ENCODE results near the gene TADA3. TPM values are rescaled to one million over a fixed set of nuclear protein-coding genes. Genes with fewer than 3 reads are reported as not detected.

The TADA3 gene, protein sequence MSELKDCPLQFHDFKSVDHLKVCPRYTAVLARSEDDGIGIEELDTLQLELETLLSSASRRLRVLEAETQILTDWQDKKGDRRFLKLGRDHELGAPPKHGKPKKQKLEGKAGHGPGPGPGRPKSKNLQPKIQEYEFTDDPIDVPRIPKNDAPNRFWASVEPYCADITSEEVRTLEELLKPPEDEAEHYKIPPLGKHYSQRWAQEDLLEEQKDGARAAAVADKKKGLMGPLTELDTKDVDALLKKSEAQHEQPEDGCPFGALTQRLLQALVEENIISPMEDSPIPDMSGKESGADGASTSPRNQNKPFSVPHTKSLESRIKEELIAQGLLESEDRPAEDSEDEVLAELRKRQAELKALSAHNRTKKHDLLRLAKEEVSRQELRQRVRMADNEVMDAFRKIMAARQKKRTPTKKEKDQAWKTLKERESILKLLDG
- total RNA-seq: 10 to 100 TPM; 62.4 to 67.6 TPM

GRCh38 chr3:9792405-9793160 is at the start of gene TADA3, which contains the start of gene ARPC4:
TADA3 (minus strand) TSS chr3:9792473; CDS start chr3:9791466, 1,007 bp downstream.
ARPC4 (plus strand) TSS chr3:9793082; CDS start chr3:9793122, 40 bp downstream.
- Mint-ChIP-seq H3K27ac (peak within 1 kb of the TSS; percentile 100), H3K27me3 (ENCODE audit: low read depth) (no peaks in the 10 kb centered on the region), H3K9me3 (no peaks in the 10 kb centered on the region), H3K4me3 (peak within 1 kb of the TSS; percentile 94), H3K4me1 (ENCODE audit: low read depth) (peaks cover 67% of the 10 kb centered on the region), H3K36me3 (ENCODE audit: low read depth) (peaks cover 34% of the 10 kb centered on the region)
- DNase-seq: peak; percentile 94
- intact Hi-C loops (cut with micrococcal nuclease): loop anchor here (1.0 to 5.0 kb wide), 15 partner anchors 14 to 529 kb away; partner anchors contain the start of genes BRPF1, FANCD2, JAGN1 and MTMR14
- CTCF ChIA-PET: interaction anchor here (0.5 to 1.4 kb wide), 4 partner anchors 12 to 402 kb away, joined by 3 to 6 read pairs (median 4); no protein-coding TSS in a partner anchor

DNA sequence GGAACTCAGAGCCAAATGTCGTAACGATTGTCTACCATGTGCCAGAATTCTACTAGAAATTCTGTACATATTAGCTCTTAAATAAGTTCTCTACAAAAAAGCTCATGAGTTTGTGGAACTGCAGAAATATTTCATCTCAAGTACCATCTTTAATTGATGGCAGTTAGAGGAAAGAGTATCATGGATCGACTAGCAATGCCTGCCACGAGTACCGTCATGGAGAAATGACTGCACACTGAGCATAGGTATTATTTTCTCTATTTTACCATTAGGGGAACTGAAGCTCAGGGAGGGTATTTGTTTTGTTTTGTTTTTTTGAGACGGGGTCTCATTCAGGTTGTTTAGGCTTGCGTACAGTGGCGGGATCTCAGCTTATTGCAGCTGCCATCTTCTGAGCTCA is 48.7 kb upstream of the TADA3 start:
- CTCF ChIA-PET: interaction anchor here (0.6 to 1.5 kb wide), 3 partner anchors 61 to 115 kb away, joined by 3 to 4 read pairs (median 4); no protein-coding TSS in a partner anchor
- no peaks in the 10 kb centered on the region for H3K9me3 Mint-ChIP-seq
- H3K4me1 Mint-ChIP-seq (ENCODE audit: low read depth): peaks cover 27% of the 10 kb centered on the region
- intact Hi-C loops (cut with micrococcal nuclease): loop anchor here (5.0 kb wide), 2 partner anchors 186 to 481 kb away; partner anchors contain the start of genes FANCD2 and SEC13
- H3K36me3 Mint-ChIP-seq (ENCODE audit: low read depth): peaks cover 37% of the 10 kb centered on the region
- no peaks in the 10 kb centered on the region for H3K27me3 Mint-ChIP-seq (ENCODE audit: low read depth)
- no peak overlapping the region for H3K27ac Mint-ChIP-seq
- DNase-seq: no peak
- H3K4me3 Mint-ChIP-seq: no peak overlapping the region

DNA sequence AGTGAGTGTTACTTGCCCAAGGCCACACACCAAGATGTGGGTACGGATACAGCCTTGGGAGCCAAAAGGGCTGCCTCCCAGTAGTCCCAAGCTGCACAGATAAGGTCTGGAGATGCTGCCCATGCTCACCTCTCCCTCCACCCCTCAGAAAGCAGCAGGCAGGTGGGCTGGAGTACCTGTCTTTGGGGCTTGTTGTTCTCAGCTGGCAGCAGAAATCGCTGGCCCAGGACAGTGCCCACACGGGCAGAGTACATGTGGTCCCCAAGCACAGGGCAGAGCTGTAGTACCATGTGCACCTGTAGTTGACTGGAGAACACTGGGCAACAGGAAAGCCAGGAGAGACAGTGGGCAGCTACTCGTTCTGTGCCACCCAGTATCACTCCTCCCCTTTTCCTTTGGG is 46.6 kb upstream of the TADA3 start:
- Mint-ChIP-seq H3K27ac (peak overlapping the region; percentile 39), H3K36me3 (ENCODE audit: low read depth) (peaks cover 44% of the 10 kb centered on the region), H3K9me3 (no peaks in the 10 kb centered on the region), H3K27me3 (ENCODE audit: low read depth) (no peaks in the 10 kb centered on the region), H3K4me3 (no peak overlapping the region), H3K4me1 (ENCODE audit: low read depth) (peaks cover 18% of the 10 kb centered on the region)
- CTCF ChIA-PET: interaction anchor here (0.6 to 0.7 kb wide), 3 partner anchors 11 to 420 kb away, joined by 3 to 5 read pairs (median 4); no protein-coding TSS in a partner anchor
- intact Hi-C loops (cut with micrococcal nuclease): no loop called here
- DNase-seq: no peak

GRCh38 chr3:9837701-9838582 is 45.7 kb upstream of the TADA3 start:
- no peak for DNase-seq
- H3K27me3 Mint-ChIP-seq (ENCODE audit: low read depth): no peaks in the 10 kb centered on the region
- no peak overlapping the region for H3K4me3 Mint-ChIP-seq
- peaks cover 13% of the 10 kb centered on the region for H3K4me1 Mint-ChIP-seq (ENCODE audit: low read depth)
- intact Hi-C loops (cut with micrococcal nuclease): no loop called here
- peaks cover 42% of the 10 kb centered on the region for H3K36me3 Mint-ChIP-seq (ENCODE audit: low read depth)
- H3K27ac Mint-ChIP-seq: peak overlapping the region; percentile 39
- CTCF ChIA-PET: interaction anchor here (0.6 to 0.7 kb wide), 2 partner anchors 57 to 91 kb away, joined by 3 to 5 read pairs; no protein-coding TSS in a partner anchor
- H3K9me3 Mint-ChIP-seq: no peaks in the 10 kb centered on the region

- no peak overlapping the region for H3K4me3 Mint-ChIP-seq
- H3K9me3 Mint-ChIP-seq: no peaks in the 10 kb centered on the region
- no peaks in the 10 kb centered on the region for H3K27me3 Mint-ChIP-seq (ENCODE audit: low read depth)
- H3K4me1 Mint-ChIP-seq (ENCODE audit: low read depth): peaks cover 7% of the 10 kb centered on the region
- peaks cover 31% of the 10 kb centered on the region for H3K36me3 Mint-ChIP-seq (ENCODE audit: low read depth)
- CTCF ChIA-PET: interaction anchor here (1.1 kb wide), 1 partner anchor 9 kb away, joined by 3 read pairs; the partner anchor contains the start of gene RPUSD3
- H3K27ac Mint-ChIP-seq: no peak overlapping the region
- no peak for DNase-seq
- intact Hi-C loops (cut with micrococcal nuclease): no loop called here
Measured at GRCh38 chr3:9834520-9835380, 42.5 kb upstream of the TADA3 start.

- H3K4me1 Mint-ChIP-seq (ENCODE audit: low read depth): peaks cover 7% of the 10 kb centered on the region
- no peaks in the 10 kb centered on the region for H3K27me3 Mint-ChIP-seq (ENCODE audit: low read depth)
- H3K36me3 Mint-ChIP-seq (ENCODE audit: low read depth): peaks cover 30% of the 10 kb centered on the region
- no peaks in the 10 kb centered on the region for H3K9me3 Mint-ChIP-seq
- no peak overlapping the region for H3K27ac Mint-ChIP-seq
- intact Hi-C loops (cut with micrococcal nuclease): no loop called here
- no peak for DNase-seq
- H3K4me3 Mint-ChIP-seq: no peak overlapping the region
- CTCF ChIA-PET: no interaction called here
Measured at GRCh38 chr3:9833078-9833477, 40.8 kb upstream of the TADA3 start.

GRCh38 chr3:9831253-9831652 is 39.0 kb upstream of the TADA3 start:
- no peaks in the 10 kb centered on the region for H3K9me3 Mint-ChIP-seq
- peaks cover 9% of the 10 kb centered on the region for H3K4me1 Mint-ChIP-seq (ENCODE audit: low read depth)
- no peak for DNase-seq
- CTCF ChIA-PET: interaction anchor here (0.6 to 1.2 kb wide), 4 partner anchors 12 to 312 kb away, joined by 3 read pairs; partner anchors contain the start of gene RPUSD3
- intact Hi-C loops (cut with micrococcal nuclease): no loop called here
- no peaks in the 10 kb centered on the region for H3K27me3 Mint-ChIP-seq (ENCODE audit: low read depth)
- H3K4me3 Mint-ChIP-seq: no peak overlapping the region
- H3K27ac Mint-ChIP-seq: no peak overlapping the region
- peaks cover 23% of the 10 kb centered on the region for H3K36me3 Mint-ChIP-seq (ENCODE audit: low read depth)

GRCh38 chr3:9828801-9829755 is 36.8 kb upstream of the TADA3 start:
- intact Hi-C loops (cut with micrococcal nuclease): no loop called here

GRCh38 chr3:9826815-9827573 is 34.7 kb upstream of the TADA3 start:
- Mint-ChIP-seq H3K9me3 (no peaks in the 10 kb centered on the region), H3K36me3 (ENCODE audit: low read depth) (peaks cover 14% of the 10 kb centered on the region), H3K4me1 (ENCODE audit: low read depth) (peaks cover 9% of the 10 kb centered on the region), H3K4me3 (no peak overlapping the region), H3K27ac (no peak overlapping the region), H3K27me3 (ENCODE audit: low read depth) (no peaks in the 10 kb centered on the region)
- DNase-seq: peak; percentile 48
- CTCF ChIA-PET: interaction anchor here (0.8 to 1.4 kb wide), 5 partner anchors 19 to 105 kb away, joined by 3 to 6 read pairs (median 4); partner anchors contain the start of gene CIDEC
- intact Hi-C loops (cut with micrococcal nuclease): no loop called here

More at GRCh38 chr3:9828801-9829755, 36.8 kb upstream of the TADA3 start:
- peaks cover 15% of the 10 kb centered on the region for H3K36me3 Mint-ChIP-seq (ENCODE audit: low read depth)
- H3K4me3 Mint-ChIP-seq: no peak overlapping the region
- CTCF ChIA-PET: no interaction called here
- peaks cover 9% of the 10 kb centered on the region for H3K4me1 Mint-ChIP-seq (ENCODE audit: low read depth)
- H3K27ac Mint-ChIP-seq: no peak overlapping the region
- H3K27me3 Mint-ChIP-seq (ENCODE audit: low read depth): no peaks in the 10 kb centered on the region
- no peak for DNase-seq
- no peaks in the 10 kb centered on the region for H3K9me3 Mint-ChIP-seq

Data from activated naive CD4-positive, alpha-beta T cell treated with anti-CD3 and anti-CD28 coated beads for 36 hours (primary cell).